ENCODE results near the gene MYZAP. TPM values are rescaled to one million over a fixed set of nuclear protein-coding genes. Genes with fewer than 3 reads are reported as not detected.

Gene MYZAP
- total RNA-seq, 1 experiment from 2014 or later = 0.68 TPM

DNA sequence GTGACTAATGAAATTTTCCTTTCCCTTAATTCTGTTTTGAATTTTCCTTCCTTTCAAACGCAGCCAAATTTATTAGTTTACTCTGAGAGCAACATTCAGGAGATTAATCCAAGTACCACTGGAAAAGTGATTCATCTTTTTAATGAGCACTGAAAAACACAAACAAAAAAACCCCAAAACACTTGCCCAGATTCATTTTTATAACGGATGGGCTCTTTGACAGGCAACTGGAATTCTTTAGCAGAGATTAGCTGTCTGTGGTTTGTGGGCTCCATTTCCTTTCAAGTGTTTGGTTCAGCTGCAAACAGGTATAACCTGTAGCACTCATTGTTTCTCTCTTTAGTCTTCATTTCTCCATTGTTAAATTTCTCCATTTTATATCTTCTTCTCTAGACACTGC lies 111.7 kb downstream of the MYZAP start (continued):
- TF ChIP-seq, protein P1, sequence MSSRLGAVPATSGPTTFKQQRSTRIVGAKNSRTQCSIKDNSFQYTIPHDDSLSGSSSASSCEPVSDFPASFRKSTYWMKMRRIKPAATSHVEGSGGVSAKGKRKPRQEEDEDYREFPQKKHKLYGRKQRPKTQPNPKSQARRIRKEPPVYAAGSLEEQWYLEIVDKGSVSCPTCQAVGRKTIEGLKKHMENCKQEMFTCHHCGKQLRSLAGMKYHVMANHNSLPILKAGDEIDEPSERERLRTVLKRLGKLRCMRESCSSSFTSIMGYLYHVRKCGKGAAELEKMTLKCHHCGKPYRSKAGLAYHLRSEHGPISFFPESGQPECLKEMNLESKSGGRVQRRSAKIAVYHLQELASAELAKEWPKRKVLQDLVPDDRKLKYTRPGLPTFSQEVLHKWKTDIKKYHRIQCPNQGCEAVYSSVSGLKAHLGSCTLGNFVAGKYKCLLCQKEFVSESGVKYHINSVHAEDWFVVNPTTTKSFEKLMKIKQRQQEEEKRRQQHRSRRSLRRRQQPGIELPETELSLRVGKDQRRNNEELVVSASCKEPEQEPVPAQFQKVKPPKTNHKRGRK (CRISPR knock-in tag; IDR thresholded peaks at IDR 0.05; ENCODE audit: borderline replicate concordance) = no peak
- TF ChIP-seq ETV6 (CRISPR knock-in tag; IDR thresholded peaks at IDR 0.05) = no peak
- TF ChIP-seq, protein P2, sequence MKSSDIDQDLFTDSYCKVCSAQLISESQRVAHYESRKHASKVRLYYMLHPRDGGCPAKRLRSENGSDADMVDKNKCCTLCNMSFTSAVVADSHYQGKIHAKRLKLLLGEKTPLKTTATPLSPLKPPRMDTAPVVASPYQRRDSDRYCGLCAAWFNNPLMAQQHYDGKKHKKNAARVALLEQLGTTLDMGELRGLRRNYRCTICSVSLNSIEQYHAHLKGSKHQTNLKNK (CRISPR knock-in tag; IDR thresholded peaks at IDR 0.05) = no peak
- TF ChIP-seq SMAD4 (CRISPR knock-in tag; IDR thresholded peaks at IDR 0.05) = no peak
- TF ChIP-seq, protein P3, sequence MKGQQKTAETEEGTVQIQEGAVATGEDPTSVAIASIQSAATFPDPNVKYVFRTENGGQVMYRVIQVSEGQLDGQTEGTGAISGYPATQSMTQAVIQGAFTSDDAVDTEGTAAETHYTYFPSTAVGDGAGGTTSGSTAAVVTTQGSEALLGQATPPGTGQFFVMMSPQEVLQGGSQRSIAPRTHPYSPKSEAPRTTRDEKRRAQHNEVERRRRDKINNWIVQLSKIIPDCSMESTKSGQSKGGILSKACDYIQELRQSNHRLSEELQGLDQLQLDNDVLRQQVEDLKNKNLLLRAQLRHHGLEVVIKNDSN (CRISPR knock-in tag; IDR thresholded peaks at IDR 0.05) = no peak
- TF ChIP-seq IRF2 (CRISPR knock-in tag; IDR thresholded peaks at IDR 0.05; ENCODE audit: borderline replicate concordance, low read depth) = no peak
- TF ChIP-seq ZNF121 (CRISPR knock-in tag; IDR thresholded peaks at IDR 0.05) = no peak

DNA sequence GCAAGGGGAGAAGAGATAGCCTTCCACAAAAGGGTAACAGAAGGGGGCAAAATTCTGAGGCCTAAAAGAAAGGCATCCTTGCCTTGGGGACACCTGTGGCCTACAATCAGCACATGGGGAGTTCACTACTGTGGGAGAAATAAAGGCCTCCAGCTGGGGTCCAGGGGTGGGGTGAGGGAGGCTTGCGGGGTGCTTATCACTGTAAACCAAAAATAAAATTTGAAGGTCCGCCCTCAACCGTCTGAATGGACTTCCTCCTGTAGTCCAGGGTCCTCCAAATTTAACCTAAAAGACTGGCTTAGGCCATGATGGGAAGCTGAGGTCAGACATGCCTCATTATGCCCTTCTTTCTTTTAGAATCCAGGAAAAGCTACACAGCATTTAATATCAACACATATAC lies 112.7 kb downstream of the MYZAP start:
- Mint-ChIP-seq H3K4me3 (no peak overlapping the region), H3K9me3 (peaks cover 12% of the 10 kb centered on the region), H3K4me1 (peaks cover 10% of the 10 kb centered on the region), H3K27me3 (ENCODE audit: low read depth) (peaks cover 61% of the 10 kb centered on the region), H3K36me3 (peaks cover 9% of the 10 kb centered on the region), H3K27ac (no peak overlapping the region)
- no peak for ATAC-seq
- DNase-seq (ENCODE audit: low spot score) = no peak
- CTCF ChIA-PET = interaction anchor here (1.0 kb wide), 1 partner anchor 28 kb away, joined by 3 read pairs; no protein-coding TSS in a partner anchor
- POLR2A ChIA-PET = no interaction called here
- TF ChIP-seq NR1H2 (CRISPR knock-in tag; IDR thresholded peaks at IDR 0.05) = no peak
- no peak for TF ChIP-seq ATF1 (CRISPR knock-in tag; IDR thresholded peaks at IDR 0.05)
- no peak for TF ChIP-seq MXD4 (CRISPR knock-in tag; IDR thresholded peaks at IDR 0.05; ENCODE audit: borderline replicate concordance)
- TF ChIP-seq CREB1 (CRISPR knock-in tag; IDR thresholded peaks at IDR 0.05) = no peak
- no peak for TF ChIP-seq ETV6 (CRISPR knock-in tag; IDR thresholded peaks at IDR 0.05)
- TF ChIP-seq, protein P4, sequence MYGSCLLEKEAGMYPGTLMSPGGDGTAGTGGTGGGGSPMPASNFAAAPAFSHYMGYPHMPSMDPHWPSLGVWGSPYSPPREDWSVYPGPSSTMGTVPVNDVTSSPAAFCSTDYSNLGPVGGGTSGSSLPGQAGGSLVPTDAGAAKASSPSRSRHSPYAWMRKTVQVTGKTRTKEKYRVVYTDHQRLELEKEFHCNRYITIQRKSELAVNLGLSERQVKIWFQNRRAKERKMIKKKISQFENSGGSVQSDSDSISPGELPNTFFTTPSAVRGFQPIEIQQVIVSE (CRISPR knock-in tag; IDR thresholded peaks at IDR 0.05; ENCODE audit: borderline replicate concordance) = no peak

DNA sequence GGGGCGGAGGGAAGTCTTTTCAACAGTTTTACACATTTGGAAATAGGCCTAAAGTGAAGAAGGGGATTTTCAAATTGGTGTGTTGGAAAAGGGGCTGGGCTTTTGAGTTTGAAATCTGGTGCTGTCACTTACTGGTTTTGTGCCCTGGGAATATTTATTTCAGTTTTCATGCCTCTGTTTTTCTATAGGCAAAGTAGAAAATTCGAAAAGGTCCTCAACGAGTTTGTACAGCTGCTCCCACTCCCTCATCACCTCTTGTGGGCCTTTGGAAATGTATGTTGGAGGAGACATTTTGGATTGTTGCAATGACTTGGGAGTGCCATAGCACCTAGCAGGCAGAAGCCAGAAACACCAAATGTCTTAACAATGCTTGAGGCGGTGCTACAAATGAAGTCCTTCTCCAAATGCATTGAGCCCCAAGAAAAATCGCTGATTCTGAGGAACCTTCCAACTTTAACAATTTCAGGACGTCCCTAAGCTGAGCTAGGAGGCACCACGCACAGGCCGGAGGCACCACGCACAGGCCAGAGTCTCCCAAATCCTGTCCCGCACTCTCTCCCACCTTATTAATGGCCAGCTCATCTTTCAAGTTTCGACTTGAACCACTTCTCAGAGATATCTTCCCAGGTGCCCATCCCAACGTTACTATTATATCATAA lies 114.2 kb downstream of the MYZAP start:
- Mint-ChIP-seq H3K27ac (no peak overlapping the region), H3K9me3 (peaks cover 12% of the 10 kb centered on the region), H3K27me3 (ENCODE audit: low read depth) (peaks cover 50% of the 10 kb centered on the region), H3K4me1 (peaks cover 10% of the 10 kb centered on the region), H3K4me3 (peak overlapping the region; percentile 96), H3K36me3 (peaks cover 20% of the 10 kb centered on the region)
- CTCF ChIA-PET = interaction anchor here (1.1 to 2.5 kb wide), 9 partner anchors 9 to 1215 kb away, joined by 3 to 9 read pairs (median 7); no protein-coding TSS in a partner anchor
- TF ChIP-seq, protein P5, sequence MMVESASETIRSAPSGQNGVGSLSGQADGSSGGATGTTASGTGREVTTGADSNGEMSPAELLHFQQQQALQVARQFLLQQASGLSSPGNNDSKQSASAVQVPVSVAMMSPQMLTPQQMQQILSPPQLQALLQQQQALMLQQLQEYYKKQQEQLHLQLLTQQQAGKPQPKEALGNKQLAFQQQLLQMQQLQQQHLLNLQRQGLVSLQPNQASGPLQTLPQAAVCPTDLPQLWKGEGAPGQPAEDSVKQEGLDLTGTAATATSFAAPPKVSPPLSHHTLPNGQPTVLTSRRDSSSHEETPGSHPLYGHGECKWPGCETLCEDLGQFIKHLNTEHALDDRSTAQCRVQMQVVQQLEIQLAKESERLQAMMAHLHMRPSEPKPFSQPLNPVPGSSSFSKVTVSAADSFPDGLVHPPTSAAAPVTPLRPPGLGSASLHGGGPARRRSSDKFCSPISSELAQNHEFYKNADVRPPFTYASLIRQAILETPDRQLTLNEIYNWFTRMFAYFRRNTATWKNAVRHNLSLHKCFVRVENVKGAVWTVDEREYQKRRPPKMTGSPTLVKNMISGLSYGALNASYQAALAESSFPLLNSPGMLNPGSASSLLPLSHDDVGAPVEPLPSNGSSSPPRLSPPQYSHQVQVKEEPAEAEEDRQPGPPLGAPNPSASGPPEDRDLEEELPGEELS (CRISPR knock-in tag; IDR thresholded peaks at IDR 0.05) = no peak
- DNase-seq (ENCODE audit: low spot score) (no peak), ATAC-seq (no peak)
- POLR2A ChIA-PET = interaction anchor here (0.6 to 1.5 kb wide), 3 partner anchors 45 to 265 kb away, joined by 3 to 4 read pairs (median 3); no protein-coding TSS in a partner anchor
